ENCODE measurements around the gene ANKRD65.

ANKRD65 gene

GRCh38 chr1:1441002-1441888 lies 20.2 kb upstream of the ANKRD65 start:
- peak; percentile 74 for DNase-seq

- DNase-seq = no peak
These were observed 19.4 kb upstream of the ANKRD65 start for GRCh38 chr1:1440262-1441001.

GRCh38 chr1:1439546-1440261 lies 18.6 kb upstream of the ANKRD65 start:
- no peak for DNase-seq

- DNase-seq = no peak
These were observed 17.7 kb upstream of the ANKRD65 start for GRCh38 chr1:1438531-1439381.

GRCh38 chr1:1437904-1438376 lies 16.9 kb upstream of the ANKRD65 start:
- peak; percentile 46 for DNase-seq

DNA sequence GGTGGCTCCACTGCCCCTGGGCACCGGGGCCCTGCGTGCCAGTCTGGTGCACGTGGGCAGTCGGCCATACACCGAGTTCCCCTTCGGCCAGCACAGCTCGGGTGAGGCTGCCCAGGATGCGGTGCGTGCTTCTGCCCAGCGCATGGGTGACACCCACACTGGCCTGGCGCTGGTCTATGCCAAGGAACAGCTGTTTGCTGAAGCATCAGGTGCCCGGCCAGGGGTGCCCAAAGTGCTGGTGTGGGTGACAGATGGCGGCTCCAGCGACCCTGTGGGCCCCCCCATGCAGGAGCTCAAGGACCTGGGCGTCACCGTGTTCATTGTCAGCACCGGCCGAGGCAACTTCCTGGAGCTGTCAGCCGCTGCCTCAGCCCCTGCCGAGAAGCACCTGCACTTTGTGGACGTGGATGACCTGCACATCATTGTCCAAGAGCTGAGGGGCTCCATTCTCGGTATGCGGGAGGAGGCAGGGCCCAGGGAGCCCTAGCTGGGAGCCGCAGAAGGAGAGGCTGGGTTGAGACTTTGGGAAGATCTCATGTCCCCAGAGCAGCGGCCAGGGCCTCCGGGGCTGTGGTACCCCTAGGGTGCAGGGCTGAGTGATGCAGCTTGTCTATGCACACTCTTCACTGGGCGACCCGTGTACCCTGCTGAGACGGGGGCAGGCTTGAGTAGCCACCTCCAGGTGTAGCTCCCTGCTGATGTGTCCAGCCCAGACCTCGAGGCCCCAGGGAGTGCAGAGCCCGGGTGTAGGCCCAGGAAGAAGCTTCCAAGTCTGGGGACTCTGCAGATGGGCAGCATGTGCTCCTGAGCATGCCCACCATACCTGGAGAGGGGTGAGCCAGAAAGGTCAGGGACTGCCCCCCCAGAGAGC lies 16.2 kb upstream of the ANKRD65 start:
- no peak for DNase-seq

DNA sequence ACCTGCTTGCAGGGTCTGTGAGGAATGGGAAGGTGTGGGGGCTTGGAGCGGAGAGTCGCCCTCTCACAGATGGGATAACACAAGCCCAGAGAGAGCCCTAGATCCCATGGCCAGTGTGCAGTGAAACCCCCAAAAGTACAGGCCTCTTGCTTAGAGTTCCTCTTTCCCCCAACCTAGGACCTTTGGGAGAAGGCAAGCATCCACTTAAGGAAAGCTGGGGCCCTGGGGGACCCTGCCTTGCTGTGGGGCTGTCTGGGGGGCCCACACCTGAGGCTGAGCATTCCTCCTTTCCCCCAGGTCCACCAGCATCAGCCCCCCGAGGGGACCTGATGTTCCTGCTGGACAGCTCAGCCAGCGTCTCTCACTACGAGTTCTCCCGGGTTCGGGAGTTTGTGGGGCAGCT lies 15.6 kb upstream of the ANKRD65 start:
- DNase-seq = no peak

- no peak for DNase-seq
These were observed 15.0 kb upstream of the ANKRD65 start for GRCh38 chr1:1435911-1436629.

DNA sequence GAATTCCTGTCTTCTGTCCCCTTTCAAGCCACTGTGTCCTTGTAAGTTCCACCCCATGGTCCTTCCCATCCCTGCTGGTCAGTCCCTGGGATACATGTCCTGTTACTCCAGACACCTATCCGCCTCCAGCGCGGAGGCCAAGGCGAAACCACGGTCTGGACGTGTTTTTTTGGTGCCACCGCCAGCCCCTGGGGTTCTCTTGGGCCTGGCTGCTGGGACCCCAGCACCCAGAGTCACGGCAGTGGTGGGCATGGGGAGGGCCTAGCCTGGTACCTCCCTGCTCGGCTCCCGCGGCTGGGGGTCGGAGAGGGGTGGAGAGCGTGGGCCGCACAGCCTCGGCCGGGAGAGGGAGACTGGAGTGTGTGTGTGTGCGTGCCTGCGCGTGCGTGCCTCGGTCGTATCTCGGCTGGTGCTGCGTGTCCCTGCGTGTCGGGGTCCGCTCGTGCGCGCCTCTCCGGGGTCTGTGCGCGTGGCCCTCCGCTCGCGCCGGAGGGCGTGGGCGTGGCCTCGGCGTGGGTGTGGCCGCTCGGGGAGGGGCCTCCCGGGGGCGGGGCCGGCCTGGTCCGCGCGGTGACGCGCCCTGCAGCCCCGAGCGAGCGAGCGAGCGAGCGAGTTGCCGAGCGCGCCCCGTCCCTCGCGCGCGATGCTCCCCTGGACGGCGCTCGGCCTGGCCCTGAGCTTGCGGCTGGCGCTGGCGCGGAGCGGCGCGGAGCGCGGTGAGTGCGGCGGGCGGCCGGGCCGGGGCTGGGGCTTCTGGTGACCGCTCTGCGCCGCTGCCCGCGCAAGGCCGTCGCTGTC lies 14.2 kb upstream of the ANKRD65 start, which contains the start of gene VWA1:
Gene VWA1, plus strand, starts transcription at position 585 of the 798 bp plus-strand sequence. Its CDS starts 59 bp downstream, at position 644.
- peak; percentile 79 for DNase-seq

DNA sequence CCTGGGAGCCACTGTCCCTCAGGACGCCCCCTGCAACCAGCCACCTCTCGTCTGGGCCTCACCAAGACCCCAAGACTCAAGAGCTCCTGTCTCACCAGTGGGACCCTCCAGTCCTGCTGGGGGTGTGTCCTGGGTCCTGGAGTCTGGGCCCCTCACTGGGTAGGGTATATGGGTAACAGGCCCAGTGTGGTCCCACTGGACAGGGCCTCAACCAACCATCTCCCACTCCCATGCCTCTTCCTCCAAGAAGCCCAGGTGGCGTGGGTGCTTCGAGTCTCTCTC lies 13.7 kb upstream of the ANKRD65 start:
- DNase-seq = no peak

DNA sequence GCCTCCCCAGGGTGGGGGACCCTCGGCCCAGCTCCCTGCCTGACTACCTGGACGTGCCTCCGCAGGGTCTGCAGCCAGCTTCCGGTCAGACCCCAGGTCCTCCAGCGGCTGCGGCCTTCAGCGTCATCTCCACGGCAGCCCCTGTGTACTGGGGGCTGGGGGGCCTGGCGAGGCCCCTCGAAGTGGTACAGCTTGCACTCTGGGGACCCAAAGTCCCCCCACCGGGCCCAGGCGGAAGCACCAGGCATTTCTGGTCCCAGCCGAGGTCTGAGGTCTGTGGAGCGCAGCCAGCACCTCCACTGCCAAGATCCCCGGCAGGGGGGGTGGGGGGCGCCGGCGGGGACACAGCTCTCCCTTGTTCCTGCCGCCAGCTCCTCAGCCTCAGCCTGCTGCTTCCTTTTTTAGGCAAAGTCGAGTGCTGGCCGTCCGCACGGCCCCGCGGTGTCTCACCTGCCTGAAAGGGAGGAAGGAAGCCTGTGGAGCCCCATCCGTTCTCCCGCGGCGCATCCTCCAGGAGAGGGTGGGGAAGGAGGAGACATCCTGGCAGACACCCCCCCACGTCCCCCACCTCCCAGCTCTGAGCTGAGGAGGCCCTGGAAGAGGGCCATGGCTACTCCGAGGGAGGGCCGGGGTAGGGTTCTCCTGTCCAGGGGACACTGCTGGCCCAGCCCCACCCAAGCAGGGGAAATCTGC lies 13.2 kb upstream of the ANKRD65 start:
- peak; percentile 71 for DNase-seq

DNA sequence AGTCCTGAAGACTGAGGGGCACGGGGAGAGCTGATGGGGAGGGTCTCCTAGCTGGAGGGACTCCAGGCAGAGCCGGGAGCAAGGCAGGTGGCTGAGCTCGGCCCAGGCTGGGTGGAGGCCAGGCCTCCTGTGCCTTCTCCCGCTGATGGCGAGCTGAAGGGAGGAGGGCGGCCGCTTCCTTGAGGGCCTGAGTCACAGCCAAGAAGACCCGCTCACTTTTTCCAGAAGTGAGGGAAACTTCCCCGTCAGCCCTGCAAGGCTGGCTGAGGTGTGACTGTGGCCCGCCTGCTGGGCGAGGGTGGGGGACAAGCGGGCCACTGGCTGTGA lies 12.7 kb upstream of the ANKRD65 start:
- DNase-seq = peak; percentile 45

- no peak for DNase-seq
These were observed 12.1 kb upstream of the ANKRD65 start for GRCh38 chr1:1432951-1433803.

DNA sequence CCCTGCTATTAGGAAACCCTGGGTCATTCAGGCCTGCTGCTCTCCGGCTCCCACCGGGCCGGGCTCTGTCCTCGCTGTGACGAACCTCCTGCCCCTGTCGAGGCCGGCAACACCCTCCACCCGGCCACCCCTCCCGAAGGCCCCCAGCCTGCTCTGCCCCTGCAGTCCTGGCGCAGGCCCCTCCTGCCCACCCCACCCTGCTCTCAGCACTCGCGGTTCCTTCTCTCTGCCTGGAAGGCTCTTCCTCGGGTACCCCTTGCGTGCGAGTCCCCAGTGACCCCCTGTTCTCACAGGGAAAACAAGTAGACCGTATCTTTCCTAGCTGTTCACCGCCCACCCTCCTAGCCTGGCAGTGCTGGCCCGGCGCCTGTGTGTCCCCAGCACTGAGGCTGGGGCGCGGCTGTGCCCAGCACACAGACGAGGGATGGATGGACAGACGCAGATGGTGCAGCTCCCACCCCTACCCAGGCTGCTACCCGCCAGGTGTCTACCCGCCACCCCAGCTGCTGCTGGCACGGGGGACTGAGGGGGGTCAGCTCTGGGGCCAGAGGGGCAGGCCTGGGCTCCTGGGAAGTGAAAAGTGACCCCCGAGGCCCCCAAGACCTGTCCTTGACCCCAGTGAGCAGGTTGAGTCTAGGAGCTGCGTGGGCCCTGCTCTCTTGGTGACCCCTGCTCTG lies 11.3 kb upstream of the ANKRD65 start:
- no peak for DNase-seq

DNA sequence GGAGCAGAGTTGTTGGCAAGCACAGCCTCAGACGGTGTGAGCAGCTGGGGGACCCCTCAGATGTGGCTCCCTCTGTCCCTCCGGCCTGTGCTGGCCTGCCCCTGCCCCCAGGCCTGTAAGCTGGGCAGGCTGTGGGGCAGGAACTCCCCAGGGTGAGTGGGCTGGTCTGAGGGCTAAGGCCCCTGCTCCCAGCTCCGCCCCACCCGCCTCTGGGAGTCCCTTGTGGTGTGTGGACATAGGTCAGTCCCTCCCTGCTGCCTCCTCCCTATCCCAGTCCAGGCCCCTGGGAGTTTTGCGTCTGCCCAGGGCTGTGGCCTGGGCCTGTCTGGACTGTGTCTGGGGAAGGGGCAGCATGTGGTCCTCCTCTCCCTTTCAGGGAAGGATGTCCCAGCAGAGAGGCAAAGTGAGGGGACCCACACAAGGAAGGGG lies 10.8 kb upstream of the ANKRD65 start:
- no peak for DNase-seq

DNA sequence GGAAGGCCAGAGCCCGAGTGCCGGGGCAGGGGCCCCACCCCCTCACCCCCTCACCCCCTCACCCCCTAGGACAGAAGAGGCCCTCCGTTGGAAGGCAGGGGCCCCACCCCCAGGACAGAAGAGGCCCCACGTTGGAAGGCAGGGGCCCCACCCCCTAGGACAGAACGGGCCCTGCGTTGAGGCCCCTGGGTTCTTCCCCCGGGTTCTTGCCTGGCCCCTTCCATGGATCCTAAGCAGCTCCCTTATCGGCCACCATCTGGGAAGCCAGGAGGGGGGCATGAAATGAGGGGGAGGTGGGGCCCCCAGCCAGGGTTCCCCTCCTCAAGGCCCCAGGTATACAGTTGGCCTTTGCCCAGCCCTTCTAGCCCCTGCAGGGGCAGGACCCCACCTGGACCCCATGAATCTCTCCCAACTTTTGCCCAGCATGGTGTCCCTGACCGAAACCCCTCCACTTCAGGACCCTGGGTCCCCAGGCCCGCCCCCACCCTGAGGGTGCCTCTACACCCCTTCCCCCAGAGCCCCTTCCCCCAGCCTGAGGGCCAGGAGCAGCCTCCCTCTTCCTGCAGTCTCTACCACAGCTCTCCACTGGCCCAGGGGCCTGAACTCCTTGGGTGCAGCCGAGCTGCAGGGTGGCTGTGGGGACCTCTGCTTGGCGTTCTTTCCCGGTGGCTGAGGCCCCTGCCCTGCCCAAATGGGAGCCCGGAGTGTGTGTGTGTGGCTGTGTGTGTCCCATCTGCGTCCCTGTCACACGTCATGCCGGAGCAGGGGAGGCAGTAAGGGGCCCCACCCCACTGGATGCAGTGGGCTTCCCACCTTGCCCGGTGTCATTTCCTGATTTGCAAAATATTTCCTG lies 10.1 kb upstream of the ANKRD65 start:
- no peak for DNase-seq

Data from hematopoietic multipotent progenitor cell treated with erythropoietin and hydrocortisone succinate and interleukin-3 and kit ligand, for 4 days (in vitro differentiated cells).